ENCODE measurements around the gene C19orf33. TPM values are rescaled to one million over a fixed set of nuclear protein-coding genes. Genes with fewer than 3 reads are reported as not detected.

The C19orf33 gene
- total RNA-seq, 1 donor = not detected

- no peak for DNase-seq (ENCODE audit: insufficient read length, low spot score, missing footprints)
- no peak for TF ChIP-seq CTCF (IDR thresholded peaks at IDR 0.05; ENCODE audit: extremely low read depth, low read depth, low read length)
- H3K36me3 ChIP-seq (ENCODE audit: insufficient read depth, low read length) = peaks cover 39% of the 10 kb centered on the region
Observed at GRCh38 chr19:38324431-38324830, 20.4 kb downstream of the C19orf33 start.

DNA sequence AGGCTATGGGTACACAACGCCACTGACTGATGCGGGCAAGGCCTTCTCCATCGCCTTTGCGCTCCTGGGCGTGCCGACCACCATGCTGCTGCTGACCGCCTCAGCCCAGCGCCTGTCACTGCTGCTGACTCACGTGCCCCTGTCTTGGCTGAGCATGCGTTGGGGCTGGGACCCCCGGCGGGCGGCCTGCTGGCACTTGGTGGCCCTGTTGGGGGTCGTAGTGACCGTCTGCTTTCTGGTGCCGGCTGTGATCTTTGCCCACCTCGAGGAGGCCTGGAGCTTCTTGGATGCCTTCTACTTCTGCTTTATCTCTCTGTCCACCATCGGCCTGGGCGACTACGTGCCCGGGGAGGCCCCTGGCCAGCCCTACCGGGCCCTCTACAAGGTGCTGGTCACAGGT, 22.5 kb downstream of the C19orf33 start:
- no peak for TF ChIP-seq CTCF (IDR thresholded peaks at IDR 0.05; ENCODE audit: extremely low read depth, low read depth, low read length)
- peaks cover 3% of the 10 kb centered on the region for H3K79me2 ChIP-seq (ENCODE audit: insufficient read depth, low read length)
- no peak overlapping the region for H3K27ac ChIP-seq (ENCODE audit: low read depth, low read length)
- peaks cover 7% of the 10 kb centered on the region for H3K4me1 ChIP-seq (ENCODE audit: insufficient read depth, low read length)
- no peak overlapping the region for H3K4me2 ChIP-seq (ENCODE audit: insufficient read depth, low read length)
- H2AFZ ChIP-seq (ENCODE audit: low read length) = no peak overlapping the region
- H3K27me3 ChIP-seq (ENCODE audit: insufficient read depth, low read length) = no peaks in the 10 kb centered on the region
- DNase-seq (ENCODE audit: insufficient read length, low spot score, missing footprints) = no peak
- no peaks in the 10 kb centered on the region for H4K20me1 ChIP-seq (ENCODE audit: insufficient read depth, low read length)
- peaks cover 39% of the 10 kb centered on the region for H3K36me3 ChIP-seq (ENCODE audit: insufficient read depth, low read length)
- H3K9me3 ChIP-seq (ENCODE audit: low read depth, low read length) = no peaks in the 10 kb centered on the region
- H3K4me3 ChIP-seq (ENCODE audit: insufficient read depth, low read length) = no peak overlapping the region

More at GRCh38 chr19:38324431-38324830, 20.4 kb downstream of the C19orf33 start:
- H3K4me3 ChIP-seq (ENCODE audit: insufficient read depth, low read length) = no peak overlapping the region
- no peak overlapping the region for H3K27ac ChIP-seq (ENCODE audit: low read depth, low read length)
- no peaks in the 10 kb centered on the region for H4K20me1 ChIP-seq (ENCODE audit: insufficient read depth, low read length)
- no peak overlapping the region for H2AFZ ChIP-seq (ENCODE audit: low read length)
- H3K79me2 ChIP-seq (ENCODE audit: insufficient read depth, low read length) = peaks cover 15% of the 10 kb centered on the region
- no peaks in the 10 kb centered on the region for H3K9me3 ChIP-seq (ENCODE audit: low read depth, low read length)
- peaks cover 18% of the 10 kb centered on the region for H3K4me1 ChIP-seq (ENCODE audit: insufficient read depth, low read length)
- no peak overlapping the region for H3K4me2 ChIP-seq (ENCODE audit: insufficient read depth, low read length)
- H3K27me3 ChIP-seq (ENCODE audit: insufficient read depth, low read length) = no peaks in the 10 kb centered on the region

- no peak for TF ChIP-seq CTCF (IDR thresholded peaks at IDR 0.05; ENCODE audit: extremely low read depth, low read depth, low read length)
Observed at GRCh38 chr19:38329651-38330050, 25.6 kb downstream of the C19orf33 start.

DNA sequence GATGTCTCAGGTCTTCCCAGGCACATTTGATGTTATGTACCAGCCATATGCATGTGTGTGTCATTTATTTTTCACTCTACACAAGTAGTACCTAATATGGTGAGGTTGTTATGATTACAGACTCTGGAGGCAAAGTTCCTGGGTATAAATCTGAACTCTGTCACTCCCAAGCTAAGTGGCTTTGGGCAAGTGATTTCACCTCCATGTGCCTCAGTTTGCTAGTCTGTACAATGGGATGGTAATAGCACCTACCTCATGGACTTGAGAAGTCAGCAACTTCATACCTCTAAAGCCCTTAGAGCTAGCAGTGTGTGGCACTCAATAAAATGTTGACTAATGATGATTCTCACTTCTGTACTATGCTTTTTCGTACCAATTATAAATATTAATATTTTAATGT, 27.7 kb downstream of the C19orf33 start:
- H3K4me2 ChIP-seq (ENCODE audit: insufficient read depth, low read length) = no peak overlapping the region
- H3K27me3 ChIP-seq (ENCODE audit: insufficient read depth, low read length) = no peaks in the 10 kb centered on the region
- H3K4me1 ChIP-seq (ENCODE audit: insufficient read depth, low read length) = no peaks in the 10 kb centered on the region
- peaks cover 21% of the 10 kb centered on the region for H3K36me3 ChIP-seq (ENCODE audit: insufficient read depth, low read length)
- no peaks in the 10 kb centered on the region for H4K20me1 ChIP-seq (ENCODE audit: insufficient read depth, low read length)
- no peak overlapping the region for H2AFZ ChIP-seq (ENCODE audit: low read length)
- no peaks in the 10 kb centered on the region for H3K79me2 ChIP-seq (ENCODE audit: insufficient read depth, low read length)
- no peaks in the 10 kb centered on the region for H3K9me3 ChIP-seq (ENCODE audit: low read depth, low read length)
- TF ChIP-seq CTCF (IDR thresholded peaks at IDR 0.05; ENCODE audit: extremely low read depth, low read depth, low read length) = no peak
- H3K4me3 ChIP-seq (ENCODE audit: insufficient read depth, low read length) = no peak overlapping the region
- DNase-seq (ENCODE audit: insufficient read length, low spot score, missing footprints) = no peak
- no peak overlapping the region for H3K27ac ChIP-seq (ENCODE audit: low read depth, low read length)

More at GRCh38 chr19:38329651-38330050, 25.6 kb downstream of the C19orf33 start:
- H3K4me1 ChIP-seq (ENCODE audit: insufficient read depth, low read length) = no peaks in the 10 kb centered on the region
- H3K27ac ChIP-seq (ENCODE audit: low read depth, low read length) = no peak overlapping the region
- H3K9me3 ChIP-seq (ENCODE audit: low read depth, low read length) = no peaks in the 10 kb centered on the region
- DNase-seq (ENCODE audit: insufficient read length, low spot score, missing footprints) = peak; percentile 79
- no peaks in the 10 kb centered on the region for H3K79me2 ChIP-seq (ENCODE audit: insufficient read depth, low read length)
- no peak overlapping the region for H3K4me2 ChIP-seq (ENCODE audit: insufficient read depth, low read length)
- peaks cover 32% of the 10 kb centered on the region for H3K36me3 ChIP-seq (ENCODE audit: insufficient read depth, low read length)
- H3K27me3 ChIP-seq (ENCODE audit: insufficient read depth, low read length) = no peaks in the 10 kb centered on the region
- no peak overlapping the region for H2AFZ ChIP-seq (ENCODE audit: low read length)
- no peak overlapping the region for H3K4me3 ChIP-seq (ENCODE audit: insufficient read depth, low read length)
- H4K20me1 ChIP-seq (ENCODE audit: insufficient read depth, low read length) = no peaks in the 10 kb centered on the region
